Frontal cortex (tissue), 4 donors: Measurements from ENCODE around the gene RMDN3. TPM values are rescaled to one million over a fixed set of nuclear protein-coding genes. Genes with fewer than 3 reads are reported as not detected.

Experiments used
- DNase-seq, 2 donors: peaks; one replicate each; pipeline ENCODE4 v3.0.0; 2012; ENCODE audit warnings: low spot score in 2 of 2
- FAIRE-seq: peaks from 2 replicates; lab custom pipeline; 2012; peaks lifted over from hg19 to GRCh38; lab: Jason Lieb, UNC
- total RNA-seq: library from RNA; depleted of rRNA; stranded (reverse); fragments of >200 nt; gene quantifications from one replicate; pipeline ENCODE4 v1.2.3, GENCODE V29; 2014
- donor health status: control.
- donor health status: control.
- donor health status: control.

The RMDN3 gene
- total RNA-seq, 1 donor from 2014 or later = 15.9 TPM

- FAIRE-seq = no peak
Observed at GRCh38 chr15:40751745-40752144, 3.3 kb downstream of the RMDN3 start.

GRCh38 chr15:40750885-40751284 lies 4.2 kb downstream of the RMDN3 start:
- no peak for FAIRE-seq

More at GRCh38 chr15:40751745-40752144, 3.3 kb downstream of the RMDN3 start:
- DNase-seq = no peak

GRCh38 chr15:40749151-40749630 lies 5.9 kb downstream of the RMDN3 start:
- no peak for FAIRE-seq
- DNase-seq = no peak

More at GRCh38 chr15:40750885-40751284, 4.2 kb downstream of the RMDN3 start:
- DNase-seq = no peak

- no peak for DNase-seq
- FAIRE-seq = no peak
Observed at GRCh38 chr15:40747685-40748631, 7.1 kb downstream of the RMDN3 start.

- DNase-seq (no peak), FAIRE-seq (no peak)
Observed at GRCh38 chr15:40746916-40747418, 8.1 kb downstream of the RMDN3 start.

GRCh38 chr15:40744815-40745152 lies 10.3 kb downstream of the RMDN3 start:
- FAIRE-seq (no peak), DNase-seq (no peak)

GRCh38 chr15:40743921-40744814 lies 10.9 kb downstream of the RMDN3 start:
- FAIRE-seq (no peak), DNase-seq (no peak)

GRCh38 chr15:40743485-40743901 lies 11.6 kb downstream of the RMDN3 start:
- DNase-seq = no peak
- no peak for FAIRE-seq

- no peak for FAIRE-seq
- DNase-seq = no peak
Observed at GRCh38 chr15:40739854-40740253, 15.2 kb downstream of the RMDN3 start.

GRCh38 chr15:40739047-40739446 lies 16.0 kb downstream of the RMDN3 start:
- FAIRE-seq = no peak
- DNase-seq = no peak

- DNase-seq = no peak
- FAIRE-seq = no peak
Observed at GRCh38 chr15:40737048-40737447, 18.0 kb downstream of the RMDN3 start.

GRCh38 chr15:40736575-40736974 lies 18.5 kb downstream of the RMDN3 start:
- no peak for FAIRE-seq

GRCh38 chr15:40731034-40731433 lies 24.0 kb downstream of the RMDN3 start:
- FAIRE-seq (no peak), DNase-seq (no peak)

More at GRCh38 chr15:40736575-40736974, 18.5 kb downstream of the RMDN3 start:
- no peak for DNase-seq

GRCh38 chr15:40723919-40724318 lies 31.1 kb downstream of the RMDN3 start:
- no peak for FAIRE-seq
- no peak for DNase-seq

- DNase-seq (no peak), FAIRE-seq (no peak)
Observed at GRCh38 chr15:40722934-40723333, 32.1 kb downstream of the RMDN3 start.

- FAIRE-seq (no peak), DNase-seq (no peak)
Observed at GRCh38 chr15:40722354-40722753, 32.7 kb downstream of the RMDN3 start.

- DNase-seq (no peak), FAIRE-seq (no peak)
Observed at GRCh38 chr15:40721701-40722100, 33.4 kb downstream of the RMDN3 start.

- DNase-seq (no peak), FAIRE-seq (no peak)
Observed at GRCh38 chr15:40716165-40716564, 38.9 kb downstream of the RMDN3 start.

GRCh38 chr15:40714144-40714543 lies 40.9 kb downstream of the RMDN3 start:
- DNase-seq (no peak), FAIRE-seq (no peak)

- no peak for DNase-seq
- FAIRE-seq = no peak
Observed at GRCh38 chr15:40706121-40706520, 48.9 kb downstream of the RMDN3 start.
